ENCODE data around the gene JAG1. TPM values are rescaled to one million over a fixed set of nuclear protein-coding genes. Genes with fewer than 3 reads are reported as not detected.

Gene JAG1
- total RNA-seq, 4 donors from 2014 or later = 93.1 to 133 (median 112) TPM

DNA sequence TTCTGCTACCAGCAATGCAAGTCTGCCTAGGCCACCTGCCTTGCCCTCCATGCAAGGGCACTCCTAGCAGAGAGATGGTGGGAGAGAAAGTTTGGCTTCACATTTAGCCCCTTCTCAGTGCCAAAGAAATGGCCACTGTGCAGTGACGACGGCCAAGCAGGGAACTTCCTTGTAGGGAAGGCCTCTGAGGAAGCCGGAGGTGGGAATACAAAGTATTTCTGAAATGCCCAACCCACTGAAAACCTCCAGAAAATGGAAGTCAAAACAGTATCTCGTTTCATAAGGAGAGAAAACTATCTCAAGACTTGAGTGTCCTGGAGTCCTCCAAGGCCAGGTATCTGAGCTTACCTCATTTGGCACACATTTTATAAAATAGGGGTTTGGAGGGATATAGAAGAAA, 42.7 kb downstream of the JAG1 start:
- DNase-seq (ENCODE audit: low spot score in 2 of 2) = no peak
- WGBS, 2 donors = 61 to 70% methylated on average over 4 of the region's 4 CpGs
- no peaks in the 10 kb centered on the region for H3K27me3 ChIP-seq
- no peaks in the 10 kb centered on the region for H3K36me3 ChIP-seq
- no peaks in the 10 kb centered on the region for H3K9me3 ChIP-seq
- TF ChIP-seq POLR2A (IDR thresholded peaks at IDR 0.05) (no peak), EP300 (IDR thresholded peaks at IDR 0.05) (no peak)
- TF ChIP-seq, protein P1, sequence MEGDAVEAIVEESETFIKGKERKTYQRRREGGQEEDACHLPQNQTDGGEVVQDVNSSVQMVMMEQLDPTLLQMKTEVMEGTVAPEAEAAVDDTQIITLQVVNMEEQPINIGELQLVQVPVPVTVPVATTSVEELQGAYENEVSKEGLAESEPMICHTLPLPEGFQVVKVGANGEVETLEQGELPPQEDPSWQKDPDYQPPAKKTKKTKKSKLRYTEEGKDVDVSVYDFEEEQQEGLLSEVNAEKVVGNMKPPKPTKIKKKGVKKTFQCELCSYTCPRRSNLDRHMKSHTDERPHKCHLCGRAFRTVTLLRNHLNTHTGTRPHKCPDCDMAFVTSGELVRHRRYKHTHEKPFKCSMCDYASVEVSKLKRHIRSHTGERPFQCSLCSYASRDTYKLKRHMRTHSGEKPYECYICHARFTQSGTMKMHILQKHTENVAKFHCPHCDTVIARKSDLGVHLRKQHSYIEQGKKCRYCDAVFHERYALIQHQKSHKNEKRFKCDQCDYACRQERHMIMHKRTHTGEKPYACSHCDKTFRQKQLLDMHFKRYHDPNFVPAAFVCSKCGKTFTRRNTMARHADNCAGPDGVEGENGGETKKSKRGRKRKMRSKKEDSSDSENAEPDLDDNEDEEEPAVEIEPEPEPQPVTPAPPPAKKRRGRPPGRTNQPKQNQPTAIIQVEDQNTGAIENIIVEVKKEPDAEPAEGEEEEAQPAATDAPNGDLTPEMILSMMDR (IDR thresholded peaks at IDR 0.05) = no peak
- peak overlapping the region in 1 of 4 donors; percentile 62 for H3K27ac ChIP-seq
- peaks cover 6 to 63% (median 10%) of the 10 kb centered on the region in 4 donors for H3K4me1 ChIP-seq
- H3K4me3 ChIP-seq = no peak overlapping the region

DNA sequence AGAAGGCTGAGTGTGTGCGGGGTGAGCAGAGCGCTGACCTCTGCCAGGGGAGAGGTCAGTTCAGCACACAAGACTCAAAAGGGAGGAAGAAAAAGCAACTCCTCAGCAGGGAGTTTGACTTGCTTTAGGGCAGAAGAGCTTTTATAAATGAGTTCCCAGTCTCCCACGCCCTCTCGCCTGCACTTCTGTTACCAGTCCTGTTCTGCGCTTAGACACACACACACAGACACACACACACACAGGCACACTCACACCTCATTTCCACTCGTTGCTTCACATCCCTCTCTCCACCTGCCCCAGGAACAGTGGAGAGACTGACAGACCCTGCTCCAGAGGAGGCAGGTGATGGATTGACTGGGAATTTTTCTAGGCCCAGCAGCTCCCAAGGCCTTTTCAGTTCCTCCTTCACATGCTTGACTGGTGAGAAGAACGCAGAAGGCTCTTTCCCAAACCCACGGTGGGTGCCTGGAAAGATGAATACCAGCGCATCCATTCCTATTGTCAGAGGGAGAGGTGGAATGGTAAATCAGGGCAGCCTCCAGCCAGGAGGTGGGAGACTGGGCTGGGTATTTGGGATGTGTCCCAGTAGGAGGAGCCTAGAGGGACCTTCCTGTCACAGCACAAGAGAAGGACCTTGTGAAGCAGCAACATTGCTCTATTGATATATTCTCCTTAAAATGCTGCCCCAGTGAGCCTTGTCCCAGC, 43.7 kb downstream of the JAG1 start:
- TF ChIP-seq, protein P1 (IDR thresholded peaks at IDR 0.05) = no peak
- no peak for TF ChIP-seq POLR2A (IDR thresholded peaks at IDR 0.05)
- no peak for TF ChIP-seq EP300 (IDR thresholded peaks at IDR 0.05)
- H3K4me1 ChIP-seq = peaks cover 0 to 53% (median under 1%) of the 10 kb centered on the region in 4 donors
- peak overlapping the region in 2 of 4 donors; percentile 60 to 62 for H3K27ac ChIP-seq
- WGBS, 2 donors = 65 to 66% methylated on average over 9 of the region's 9 CpGs
- no peaks in the 10 kb centered on the region for H3K27me3 ChIP-seq
- no peaks in the 10 kb centered on the region for H3K36me3 ChIP-seq
- no peaks in the 10 kb centered on the region for H3K9me3 ChIP-seq
- DNase-seq (ENCODE audit: low spot score in 2 of 2) = no peak
- no peak overlapping the region for H3K4me3 ChIP-seq

DNA sequence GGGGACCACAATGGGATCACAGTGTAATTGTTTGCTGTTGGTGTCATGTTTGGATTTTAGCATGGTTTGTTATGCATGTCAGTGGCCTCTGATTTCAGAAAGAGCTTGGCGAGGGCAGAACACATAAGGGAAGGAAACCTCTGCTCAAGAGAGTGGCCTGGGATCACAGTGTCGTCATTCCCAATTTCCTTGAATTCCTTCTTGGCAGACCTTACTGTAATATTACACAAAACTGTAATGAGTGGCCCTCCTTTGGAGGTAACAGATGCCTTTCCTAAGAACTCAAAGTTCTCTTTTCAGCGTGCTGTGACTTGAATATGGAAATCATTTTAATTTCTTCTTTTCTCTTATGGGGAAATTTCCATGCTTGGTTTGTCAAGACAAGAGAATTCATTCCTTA, 46.9 kb downstream of the JAG1 start:
- TF ChIP-seq POLR2A (IDR thresholded peaks at IDR 0.05) (no peak), EP300 (IDR thresholded peaks at IDR 0.05) (peak; percentile 49 to 86)
- Histone ChIP-seq H3K27me3 (no peaks in the 10 kb centered on the region), H3K9me3 (no peaks in the 10 kb centered on the region), H3K27ac (peak overlapping the region in 2 of 4 donors; percentile 5 to 39), H3K4me1 (peaks cover 0 to 46% (median 0%) of the 10 kb centered on the region in 4 donors), H3K4me3 (no peak overlapping the region), H3K36me3 (no peaks in the 10 kb centered on the region)
- WGBS, 2 donors = 60 to 61% methylated on average over 3 of the region's 3 CpGs
- peak in 1 of 2 donors; percentile 65 for DNase-seq (ENCODE audit: low spot score in 2 of 2)

DNA sequence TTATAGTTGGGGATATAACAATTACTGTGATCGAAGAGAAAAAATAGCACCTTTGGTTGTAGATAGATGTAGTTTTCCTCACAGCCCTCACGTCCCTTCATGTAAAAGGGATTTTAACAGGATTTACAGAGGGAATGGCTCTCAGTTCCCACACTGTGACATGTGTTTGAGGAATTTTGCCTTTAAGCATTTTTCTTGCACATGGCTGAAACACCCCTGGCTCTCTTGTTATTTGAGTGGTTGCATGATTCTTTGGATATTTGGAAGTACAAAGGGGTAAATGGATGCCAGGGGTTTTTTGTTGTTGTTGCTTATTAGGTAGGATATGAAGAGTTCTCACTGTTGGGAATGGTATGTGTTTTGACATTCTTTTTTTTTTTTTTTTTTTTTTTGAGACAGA, 48.2 kb downstream of the JAG1 start:
- TF ChIP-seq POLR2A (IDR thresholded peaks at IDR 0.05) (no peak), EP300 (IDR thresholded peaks at IDR 0.05) (no peak)
- TF ChIP-seq, protein P1 (IDR thresholded peaks at IDR 0.05) = no peak
- H3K27me3 ChIP-seq = no peaks in the 10 kb centered on the region
- peaks cover 0 to 44% (median 0%) of the 10 kb centered on the region in 4 donors for H3K4me1 ChIP-seq
- no peak overlapping the region for H3K4me3 ChIP-seq
- H3K36me3 ChIP-seq = no peaks in the 10 kb centered on the region
- WGBS, 2 donors = 84 to 90% methylated on average over 2 of the region's 2 CpGs
- no peak overlapping the region for H3K27ac ChIP-seq
- no peak for DNase-seq (ENCODE audit: low spot score in 2 of 2)
- no peaks in the 10 kb centered on the region for H3K9me3 ChIP-seq

DNA sequence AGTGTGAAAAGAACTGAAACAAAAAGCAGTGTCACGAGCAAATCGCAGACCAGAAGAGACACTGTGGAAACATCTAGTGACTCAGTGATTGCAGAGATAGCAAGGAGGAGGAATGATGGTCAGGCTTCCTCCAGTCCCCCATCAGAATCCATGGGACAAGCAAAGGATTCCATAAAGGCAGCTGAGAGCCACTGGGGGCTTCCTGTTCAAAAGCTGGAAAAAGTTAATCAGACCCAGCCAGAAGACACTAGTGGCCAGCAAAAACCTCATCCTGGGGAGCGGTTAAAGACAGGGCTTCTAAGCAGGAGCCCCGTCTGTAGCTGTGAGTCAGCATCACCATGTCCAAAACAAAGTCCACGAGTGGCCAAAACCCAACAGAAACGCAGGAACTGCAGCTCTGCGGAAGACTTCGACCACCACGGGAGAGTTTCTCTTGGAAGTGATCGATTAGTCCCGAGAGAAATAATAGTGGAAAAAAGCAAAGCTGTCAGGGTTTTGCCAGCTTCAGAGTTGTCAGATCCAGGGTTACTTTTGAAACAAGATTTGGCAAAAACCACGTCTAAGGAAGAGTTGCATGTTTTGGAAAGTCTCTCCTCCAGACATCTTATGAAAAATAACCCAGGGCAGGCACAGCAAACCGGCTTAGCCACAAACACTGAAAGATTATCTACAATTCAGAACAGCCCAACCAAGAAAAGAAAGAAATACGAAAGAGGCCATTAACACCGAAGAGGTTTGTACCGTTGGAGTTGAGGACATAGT, 51.0 kb downstream of the JAG1 start:
- TF ChIP-seq POLR2A (IDR thresholded peaks at IDR 0.05) = no peak
- TF ChIP-seq EP300 (IDR thresholded peaks at IDR 0.05) = peak in 1 of 2 donors; percentile 72
- Histone ChIP-seq H3K27ac (peak overlapping the region; percentile 32 to 87 (median 55)), H3K4me3 (peak overlapping the region in 2 of 4 donors; percentile 2 to 22), H3K27me3 (no peaks in the 10 kb centered on the region), H3K36me3 (no peaks in the 10 kb centered on the region), H3K9me3 (no peaks in the 10 kb centered on the region), H3K4me1 (peaks cover 0 to 22% (median 0%) of the 10 kb centered on the region in 4 donors)
- peak in 1 of 2 donors; percentile 63 for DNase-seq (ENCODE audit: low spot score in 2 of 2)
- WGBS, 2 donors = 61 to 71% methylated on average over 16 of the region's 16 CpGs

DNA sequence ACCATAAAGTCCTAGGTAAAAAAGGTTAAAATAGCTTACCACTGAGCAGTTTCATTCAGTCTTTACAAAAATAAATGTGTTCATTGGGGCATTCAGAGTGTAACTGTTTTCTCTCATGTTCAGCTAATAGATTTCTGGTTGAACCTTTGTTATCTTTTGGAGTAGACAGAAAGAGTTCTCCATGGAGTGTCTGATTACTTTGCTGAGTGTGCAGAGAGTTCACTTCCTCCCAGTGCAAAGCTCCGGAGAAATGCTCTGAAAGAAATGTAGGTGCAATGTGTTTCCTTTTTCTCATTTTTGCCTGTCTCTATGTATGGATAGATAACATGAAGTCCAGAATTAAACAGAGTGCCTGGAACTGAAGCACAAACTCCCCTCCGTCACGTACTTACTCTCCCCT, 52.6 kb downstream of the JAG1 start:
- Histone ChIP-seq H3K27ac (no peak overlapping the region), H3K4me1 (peaks cover 0 to 17% (median 0%) of the 10 kb centered on the region in 4 donors), H3K4me3 (no peak overlapping the region), H3K27me3 (no peaks in the 10 kb centered on the region), H3K9me3 (no peaks in the 10 kb centered on the region), H3K36me3 (no peaks in the 10 kb centered on the region)
- no peak for TF ChIP-seq EP300 (IDR thresholded peaks at IDR 0.05)
- no peak for TF ChIP-seq POLR2A (IDR thresholded peaks at IDR 0.05)
- TF ChIP-seq, protein P1 (IDR thresholded peaks at IDR 0.05) = no peak
- DNase-seq (ENCODE audit: low spot score in 2 of 2) = no peak
- WGBS, 2 donors = 80 to 94% methylated on average over 3 of the region's 3 CpGs
